Activated CD8-positive, alpha-beta memory T cell treated with anti-CD3 and anti-CD28 coated beads, Interleukin-2, amount 10 ng/mL, durations not matched to agents 7 days and 5 days (primary cell): ENCODE results near the gene TMEM87A. TPM values are rescaled to one million over a fixed set of nuclear protein-coding genes. Genes with fewer than 3 reads are reported as not detected.

Experiments
- ATAC-seq: fragments of 150-1000 bp; cut with Tn5 transposase; one replicate; pipeline ENCODE4 v1.10.0; 2021; ENCODE audit warnings: moderate library complexity
- CTCF ChIA-PET: fragments of 350-600 bp; sonication (Branson Sonifier 250); formaldehyde crosslinking; loops from one replicate; lab custom pipeline; 2021; ENCODE audit warnings: antibody characterized with exemption; lab: Charles Lee
- DNase-seq: peaks from one replicate; pipeline ENCODE4 v3.0.0-alpha.2; 2020
- H3K27ac Mint-ChIP-seq: one replicate; pipeline ENCODE4 v1.8.0; 2021; ENCODE audit warnings: mild to moderate bottlenecking, mixed read lengths
- H3K27me3 Mint-ChIP-seq: one replicate; pipeline ENCODE4 v1.8.0; 2021; ENCODE audit warnings: mixed read lengths
- H3K36me3 Mint-ChIP-seq: one replicate; pipeline ENCODE4 v1.8.0; 2021; ENCODE audit warnings: mild to moderate bottlenecking, mixed read lengths
- H3K4me1 Mint-ChIP-seq: one replicate; pipeline ENCODE4 v1.8.0; 2021; ENCODE audit warnings: mixed read lengths
- H3K4me3 Mint-ChIP-seq: one replicate; pipeline ENCODE4 v1.8.0; 2021; ENCODE audit warnings: mild to moderate bottlenecking, moderate library complexity, mixed read lengths
- H3K9me3 Mint-ChIP-seq: one replicate; pipeline ENCODE4 v1.8.0; 2022; ENCODE audit warnings: low read depth, mixed read lengths
- total RNA-seq, 2 experiments: library from RNA; stranded (reverse); gene quantifications; one replicate each; pipeline ENCODE4 v1.2.3, GENCODE V29; 2021

The TMEM87A gene
- total RNA-seq, 2 experiments from 2014 or later = 30.7 to 36.1 TPM

DNA sequence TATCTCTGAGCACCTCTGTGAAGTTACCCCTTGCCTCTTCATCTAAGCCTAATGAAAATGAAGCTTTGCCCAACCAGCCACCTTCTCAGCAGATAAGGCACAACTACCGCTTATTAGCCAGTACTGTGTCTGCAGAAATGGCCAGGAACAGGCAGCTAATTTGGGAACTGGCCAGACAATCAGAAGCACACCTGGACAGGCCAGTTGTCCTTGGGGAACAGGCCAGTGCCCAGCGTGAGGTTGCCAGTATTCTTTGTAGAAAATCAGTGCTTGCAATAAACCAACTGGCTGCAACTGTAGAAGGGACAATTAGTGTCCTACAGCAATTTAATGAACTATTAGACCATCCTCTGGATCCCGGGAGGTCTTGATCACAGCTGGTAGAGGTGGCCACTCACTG lies 10.4 kb upstream of the TMEM87A start:
- H3K4me3 Mint-ChIP-seq = no peak overlapping the region
- no peaks in the 10 kb centered on the region for H3K27me3 Mint-ChIP-seq
- no peak for ATAC-seq
- H3K9me3 Mint-ChIP-seq = no peaks in the 10 kb centered on the region
- CTCF ChIA-PET = no interaction called here
- peaks cover 8% of the 10 kb centered on the region for H3K4me1 Mint-ChIP-seq
- H3K36me3 Mint-ChIP-seq = peaks cover 11% of the 10 kb centered on the region
- DNase-seq = no peak
- H3K27ac Mint-ChIP-seq = no peak overlapping the region

GRCh38 chr15:42282926-42283325 lies 9.7 kb upstream of the TMEM87A start:
- Mint-ChIP-seq H3K27ac (no peak overlapping the region), H3K4me3 (no peak overlapping the region), H3K9me3 (no peaks in the 10 kb centered on the region), H3K4me1 (peaks cover 8% of the 10 kb centered on the region), H3K27me3 (no peaks in the 10 kb centered on the region), H3K36me3 (peaks cover 9% of the 10 kb centered on the region)
- DNase-seq = no peak
- CTCF ChIA-PET = interaction anchor here (0.7 kb wide), 1 partner anchor 423 kb away, joined by 3 read pairs; no protein-coding TSS in a partner anchor
- ATAC-seq = no peak

DNA sequence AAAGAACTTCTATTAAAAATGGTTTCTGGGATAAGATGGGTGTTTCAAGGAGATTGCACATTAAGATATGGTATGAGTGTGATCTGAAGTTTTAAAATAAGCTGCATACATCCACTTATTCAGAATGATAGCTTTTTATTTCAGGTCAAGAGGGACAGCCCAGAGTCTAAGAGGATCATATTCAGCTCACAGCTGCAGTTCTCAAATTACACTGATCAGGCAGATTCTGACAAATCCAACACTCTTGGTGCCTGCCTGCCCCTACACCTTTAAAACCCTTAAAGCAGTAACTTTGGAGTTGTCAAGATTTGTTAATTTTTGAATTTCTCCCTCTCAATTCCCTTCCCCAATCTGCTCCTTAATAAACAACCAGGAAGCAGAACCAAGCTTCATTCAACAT lies 9.1 kb upstream of the TMEM87A start:
- Mint-ChIP-seq H3K27me3 (no peaks in the 10 kb centered on the region), H3K4me3 (no peak overlapping the region), H3K36me3 (peaks cover 9% of the 10 kb centered on the region), H3K27ac (no peak overlapping the region), H3K4me1 (peaks cover 8% of the 10 kb centered on the region), H3K9me3 (no peaks in the 10 kb centered on the region)
- ATAC-seq (no peak), DNase-seq (no peak)
- CTCF ChIA-PET = interaction anchor here (0.7 kb wide), 1 partner anchor 424 kb away, joined by 3 read pairs; no protein-coding TSS in a partner anchor

- H3K27me3 Mint-ChIP-seq = no peaks in the 10 kb centered on the region
- DNase-seq (no peak), ATAC-seq (peak; percentile 60)
- no peaks in the 10 kb centered on the region for H3K9me3 Mint-ChIP-seq
- H3K27ac Mint-ChIP-seq = peak overlapping the region; percentile 30
- H3K4me3 Mint-ChIP-seq = no peak overlapping the region
- H3K36me3 Mint-ChIP-seq = peaks cover 8% of the 10 kb centered on the region
- H3K4me1 Mint-ChIP-seq = peaks cover 28% of the 10 kb centered on the region
- CTCF ChIA-PET = no interaction called here
Measured at GRCh38 chr15:42279234-42279723, 6.0 kb upstream of the TMEM87A start.

GRCh38 chr15:42276762-42277161 lies 3.5 kb upstream of the TMEM87A start:
- Mint-ChIP-seq H3K4me1 (peaks cover 36% of the 10 kb centered on the region), H3K36me3 (peaks cover 8% of the 10 kb centered on the region), H3K27ac (no peak overlapping the region), H3K27me3 (no peaks in the 10 kb centered on the region), H3K4me3 (no peak overlapping the region), H3K9me3 (no peaks in the 10 kb centered on the region)
- DNase-seq (no peak), ATAC-seq (no peak)
- CTCF ChIA-PET = no interaction called here

- peaks cover 42% of the 10 kb centered on the region for H3K4me1 Mint-ChIP-seq
- peak overlapping the region; percentile 92 for H3K4me3 Mint-ChIP-seq
- H3K27ac Mint-ChIP-seq = peak overlapping the region; percentile 80
- H3K27me3 Mint-ChIP-seq = no peaks in the 10 kb centered on the region
- CTCF ChIA-PET = no interaction called here
- peaks cover 12% of the 10 kb centered on the region for H3K36me3 Mint-ChIP-seq
- DNase-seq (no peak), ATAC-seq (no peak)
- H3K9me3 Mint-ChIP-seq = no peaks in the 10 kb centered on the region
Measured at GRCh38 chr15:42275780-42276391, 2.7 kb upstream of the TMEM87A start.

GRCh38 chr15:42274702-42274989 lies 1.4 kb upstream of the TMEM87A start:
- Mint-ChIP-seq H3K36me3 (peaks cover 12% of the 10 kb centered on the region), H3K4me3 (peak overlapping the region; percentile 92), H3K27ac (peak overlapping the region; percentile 94), H3K4me1 (peaks cover 51% of the 10 kb centered on the region), H3K9me3 (no peaks in the 10 kb centered on the region), H3K27me3 (no peaks in the 10 kb centered on the region)
- ATAC-seq (no peak), DNase-seq (no peak)
- CTCF ChIA-PET = no interaction called here

DNA sequence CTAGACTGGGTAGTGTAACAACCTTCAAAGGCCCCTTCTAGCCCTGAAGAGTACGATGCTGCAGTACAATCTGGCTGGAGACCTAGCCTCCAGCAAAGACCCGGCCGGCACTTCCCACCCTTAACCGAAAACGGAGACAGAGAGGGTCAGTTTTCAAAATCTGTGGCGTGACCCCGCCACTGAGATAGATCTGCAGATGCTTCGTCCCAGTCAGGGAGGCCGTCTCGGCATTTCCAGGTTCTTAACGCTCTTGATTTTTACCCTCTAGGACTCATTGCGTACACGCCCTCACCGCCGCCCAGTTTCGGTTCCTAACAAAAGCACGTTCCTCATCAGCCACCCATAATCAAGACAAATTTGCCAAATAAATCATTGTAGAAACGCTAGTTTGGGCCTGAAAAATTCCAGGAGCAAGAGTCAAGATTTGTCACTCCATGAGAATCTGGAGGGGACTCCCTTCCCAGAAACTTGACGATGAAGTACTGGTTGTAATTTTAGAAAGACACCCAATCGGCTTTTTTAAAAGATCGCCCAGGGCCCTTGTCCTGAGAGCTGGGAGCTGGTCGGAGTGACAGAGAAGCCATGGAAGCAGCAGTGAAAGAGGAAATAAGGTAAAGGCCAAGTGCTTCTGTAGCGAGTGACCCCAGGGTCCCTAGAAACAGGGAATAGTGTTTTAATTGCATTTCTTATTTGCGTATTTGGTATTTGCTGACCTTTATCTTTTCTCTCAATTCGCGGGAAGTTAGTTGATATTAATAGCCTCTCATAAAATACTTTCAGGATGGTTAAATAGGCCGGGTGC lies 868 bp upstream of the TMEM87A start:
- CTCF ChIA-PET = no interaction called here
- Mint-ChIP-seq H3K36me3 (peaks cover 14% of the 10 kb centered on the region), H3K4me3 (peak overlapping the region; percentile 92), H3K4me1 (peaks cover 48% of the 10 kb centered on the region), H3K27ac (peak overlapping the region; percentile 94), H3K9me3 (no peaks in the 10 kb centered on the region), H3K27me3 (no peaks in the 10 kb centered on the region)
- ATAC-seq (peak; percentile 28), DNase-seq (peak; percentile 79)

GRCh38 chr15:42270996-42271395 lies 2.2 kb downstream of the TMEM87A start:
- ATAC-seq = no peak
- H3K27me3 Mint-ChIP-seq = no peaks in the 10 kb centered on the region

DNA sequence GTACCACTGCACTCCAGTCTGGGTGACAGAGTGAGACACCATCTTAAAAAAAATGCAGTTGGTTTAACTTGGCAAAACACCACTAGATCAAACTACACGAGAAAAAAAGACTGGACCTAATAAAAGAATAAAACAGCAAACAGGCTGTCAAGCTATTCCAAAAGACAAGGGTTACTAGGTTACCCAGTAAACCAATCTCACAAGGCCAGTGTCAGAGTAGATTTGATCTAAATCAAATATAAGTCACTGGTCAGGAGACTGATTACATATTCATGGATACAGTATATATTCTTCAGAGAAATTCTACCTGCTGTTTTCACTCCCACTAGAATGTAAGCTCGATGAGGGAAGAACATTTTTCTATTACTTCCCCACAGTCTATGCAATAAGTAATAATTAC lies 2.7 kb downstream of the TMEM87A start:
- H3K27me3 Mint-ChIP-seq = no peaks in the 10 kb centered on the region
- H3K36me3 Mint-ChIP-seq = peaks cover 28% of the 10 kb centered on the region
- DNase-seq (no peak), ATAC-seq (no peak)
- no peaks in the 10 kb centered on the region for H3K9me3 Mint-ChIP-seq
- H3K27ac Mint-ChIP-seq = no peak overlapping the region
- no peak overlapping the region for H3K4me3 Mint-ChIP-seq
- peaks cover 40% of the 10 kb centered on the region for H3K4me1 Mint-ChIP-seq
- CTCF ChIA-PET = no interaction called here

More at GRCh38 chr15:42270996-42271395, 2.2 kb downstream of the TMEM87A start:
- H3K27ac Mint-ChIP-seq = no peak overlapping the region
- CTCF ChIA-PET = no interaction called here
- no peak overlapping the region for H3K4me3 Mint-ChIP-seq
- peaks cover 24% of the 10 kb centered on the region for H3K36me3 Mint-ChIP-seq
- no peaks in the 10 kb centered on the region for H3K9me3 Mint-ChIP-seq
- peaks cover 44% of the 10 kb centered on the region for H3K4me1 Mint-ChIP-seq
- DNase-seq = no peak

- peaks cover 50% of the 10 kb centered on the region for H3K36me3 Mint-ChIP-seq
- H3K27ac Mint-ChIP-seq = no peak overlapping the region
- no peak overlapping the region for H3K4me3 Mint-ChIP-seq
- peaks cover 34% of the 10 kb centered on the region for H3K4me1 Mint-ChIP-seq
- DNase-seq (no peak), ATAC-seq (no peak)
- no peaks in the 10 kb centered on the region for H3K9me3 Mint-ChIP-seq
- CTCF ChIA-PET = no interaction called here
- no peaks in the 10 kb centered on the region for H3K27me3 Mint-ChIP-seq
Measured at GRCh38 chr15:42267286-42267685, 5.9 kb downstream of the TMEM87A start.

DNA sequence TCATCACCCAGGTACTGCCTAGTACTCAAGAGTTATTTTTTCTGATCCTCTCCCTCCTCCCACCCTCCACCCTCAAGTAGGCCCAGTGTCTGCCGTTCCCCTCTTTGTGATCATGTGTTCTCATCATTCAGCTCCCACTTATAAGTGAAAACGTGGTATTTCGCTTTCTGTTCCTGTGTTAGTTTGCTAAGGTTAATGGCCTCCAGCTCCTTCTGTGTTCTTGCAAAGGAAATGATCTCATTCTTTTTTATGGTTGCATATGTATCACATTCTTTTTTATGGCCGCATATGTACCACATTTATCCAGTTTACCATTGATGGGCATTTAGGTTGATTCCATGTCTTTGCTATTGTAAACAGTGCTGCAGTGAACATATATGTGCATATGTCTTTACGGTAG lies 8.4 kb downstream of the TMEM87A start:
- DNase-seq = no peak
- no peaks in the 10 kb centered on the region for H3K9me3 Mint-ChIP-seq
- H3K27me3 Mint-ChIP-seq = no peaks in the 10 kb centered on the region
- peaks cover 16% of the 10 kb centered on the region for H3K4me1 Mint-ChIP-seq
- CTCF ChIA-PET = no interaction called here
- no peak for ATAC-seq
- no peak overlapping the region for H3K4me3 Mint-ChIP-seq
- peak overlapping the region; percentile 53 for H3K27ac Mint-ChIP-seq
- H3K36me3 Mint-ChIP-seq = peaks cover 57% of the 10 kb centered on the region

DNA sequence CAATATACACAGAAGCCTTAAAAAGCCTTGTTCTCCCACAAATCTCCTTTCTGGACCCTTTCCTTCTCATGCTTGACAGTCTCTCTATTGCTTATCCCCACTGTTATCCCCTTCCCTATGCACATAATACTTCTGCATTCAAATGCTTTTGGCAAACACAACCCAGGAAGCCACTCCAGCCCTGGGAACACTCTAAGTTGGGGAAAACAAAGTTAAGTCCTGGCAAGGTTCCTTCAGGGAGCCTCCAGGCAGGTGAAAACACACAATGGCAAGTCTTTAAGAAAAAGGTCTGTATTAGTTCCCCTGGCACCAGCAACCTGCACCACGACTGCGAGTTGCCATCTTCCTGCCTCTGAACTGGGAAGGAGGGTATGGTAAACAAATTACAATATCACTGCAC lies 19.9 kb downstream of the TMEM87A start:
- Mint-ChIP-seq H3K9me3 (peaks cover 12% of the 10 kb centered on the region), H3K27me3 (no peaks in the 10 kb centered on the region), H3K4me3 (no peak overlapping the region), H3K36me3 (peaks cover 64% of the 10 kb centered on the region), H3K4me1 (no peaks in the 10 kb centered on the region), H3K27ac (no peak overlapping the region)
- ATAC-seq (no peak), DNase-seq (no peak)
- CTCF ChIA-PET = interaction anchor here (1.7 kb wide), 1 partner anchor 11 kb away, joined by 5 read pairs; no protein-coding TSS in a partner anchor

DNA sequence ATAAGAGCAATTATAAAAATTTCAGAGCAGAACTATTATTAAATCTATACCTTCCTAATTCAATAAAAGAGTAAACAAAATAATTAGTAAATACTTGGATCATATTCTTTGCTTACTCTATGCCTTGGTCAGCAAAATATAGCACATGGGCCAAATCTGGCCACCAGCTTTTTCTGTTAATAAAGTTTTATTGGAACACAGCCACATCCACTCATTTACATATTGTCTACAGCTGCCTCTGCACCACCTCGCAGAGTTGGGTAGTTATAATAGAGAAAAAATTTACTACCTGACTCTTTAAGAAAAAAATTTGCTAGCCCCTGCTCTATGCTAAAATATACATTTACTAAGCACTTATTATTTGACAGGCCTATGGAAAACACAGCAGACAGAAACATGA lies 32.4 kb downstream of the TMEM87A start:
- Mint-ChIP-seq H3K36me3 (peaks cover 46% of the 10 kb centered on the region), H3K4me3 (no peak overlapping the region), H3K4me1 (peaks cover 15% of the 10 kb centered on the region), H3K9me3 (no peaks in the 10 kb centered on the region), H3K27ac (no peak overlapping the region), H3K27me3 (no peaks in the 10 kb centered on the region)
- CTCF ChIA-PET = no interaction called here
- ATAC-seq = no peak
- DNase-seq = no peak
